ENCODE data around the gene XYLT2. TPM values are rescaled to one million over a fixed set of nuclear protein-coding genes. Genes with fewer than 3 reads are reported as not detected.

The XYLT2 gene
- total RNA-seq, 2 experiments from 2014 or later: 22.5 to 25.5 TPM

DNA sequence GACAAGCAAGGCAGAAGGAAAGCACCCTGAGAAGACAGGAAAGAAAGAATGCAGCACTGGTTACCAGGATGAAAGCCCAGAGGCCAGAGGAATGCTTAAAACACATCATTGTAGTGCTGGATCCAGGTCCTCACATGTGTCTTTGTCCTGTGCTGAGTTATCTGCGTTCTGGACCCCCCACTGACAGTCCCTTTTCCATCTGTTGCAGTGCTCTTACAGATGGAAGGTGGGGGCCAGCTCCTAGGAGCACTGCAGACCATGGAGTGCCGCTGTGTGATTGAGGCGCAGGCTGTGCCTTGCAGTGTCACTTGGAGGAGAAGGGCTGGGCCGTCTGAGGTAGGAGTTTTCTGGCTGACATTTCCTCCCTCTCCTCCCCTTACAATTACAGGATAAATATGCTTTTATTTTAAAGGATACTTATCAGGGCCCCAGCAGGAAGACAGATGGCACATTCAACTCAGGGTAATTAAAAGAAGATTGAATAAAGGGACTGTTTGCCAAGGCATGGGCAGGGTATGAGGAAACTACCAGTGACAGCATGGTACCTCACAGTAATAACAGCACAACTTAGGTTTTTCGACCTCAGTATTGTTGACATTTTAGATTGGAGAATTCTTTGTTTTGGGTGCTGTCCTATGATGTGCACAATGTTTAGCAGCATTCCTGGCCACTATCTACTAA lies 30.1 kb downstream of the XYLT2 start:
- H3K4me1 ChIP-seq (ENCODE audit: insufficient read depth, low read length, poor library complexity, severe bottlenecking): peaks cover 15% of the 10 kb centered on the region
- TF ChIP-seq EZH2phosphoT487 (IDR thresholded peaks at IDR 0.05; ENCODE audit: borderline replicate concordance, low read depth, low read length): no peak
- TF ChIP-seq, protein P1, sequence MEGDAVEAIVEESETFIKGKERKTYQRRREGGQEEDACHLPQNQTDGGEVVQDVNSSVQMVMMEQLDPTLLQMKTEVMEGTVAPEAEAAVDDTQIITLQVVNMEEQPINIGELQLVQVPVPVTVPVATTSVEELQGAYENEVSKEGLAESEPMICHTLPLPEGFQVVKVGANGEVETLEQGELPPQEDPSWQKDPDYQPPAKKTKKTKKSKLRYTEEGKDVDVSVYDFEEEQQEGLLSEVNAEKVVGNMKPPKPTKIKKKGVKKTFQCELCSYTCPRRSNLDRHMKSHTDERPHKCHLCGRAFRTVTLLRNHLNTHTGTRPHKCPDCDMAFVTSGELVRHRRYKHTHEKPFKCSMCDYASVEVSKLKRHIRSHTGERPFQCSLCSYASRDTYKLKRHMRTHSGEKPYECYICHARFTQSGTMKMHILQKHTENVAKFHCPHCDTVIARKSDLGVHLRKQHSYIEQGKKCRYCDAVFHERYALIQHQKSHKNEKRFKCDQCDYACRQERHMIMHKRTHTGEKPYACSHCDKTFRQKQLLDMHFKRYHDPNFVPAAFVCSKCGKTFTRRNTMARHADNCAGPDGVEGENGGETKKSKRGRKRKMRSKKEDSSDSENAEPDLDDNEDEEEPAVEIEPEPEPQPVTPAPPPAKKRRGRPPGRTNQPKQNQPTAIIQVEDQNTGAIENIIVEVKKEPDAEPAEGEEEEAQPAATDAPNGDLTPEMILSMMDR (conservative IDR thresholded peaks at IDR 0.05; ENCODE audit: low read length): no peak
- H3K27ac ChIP-seq (ENCODE audit: low read depth, low read length, poor library complexity, severe bottlenecking): no peak overlapping the region
- no peak overlapping the region for H3K4me2 ChIP-seq (ENCODE audit: low read length)
- BruUV-seq (replicated peaks): no TSS peak
- no peaks in the 10 kb centered on the region for H3K9me3 ChIP-seq (ENCODE audit: low read length)
- peaks cover 24% of the 10 kb centered on the region for H3K79me2 ChIP-seq (ENCODE audit: insufficient read depth, low read depth, low read length)
- no peak overlapping the region for H3K4me3 ChIP-seq (ENCODE audit: low read depth, low read length, poor library complexity, severe bottlenecking)
- CTCF ChIA-PET (ENCODE audit: unreplicated experiment): no interaction called here
- POLR2A ChIA-PET: interaction anchor here (4.7 kb wide), 1 partner anchor 21 kb away, joined by 33 read pairs; the partner anchor contains the start of gene LRRC59
- no peaks in the 10 kb centered on the region for H3K9me2 ChIP-seq (ENCODE audit: insufficient read depth, low read length)
- no peaks in the 10 kb centered on the region for H4K20me1 ChIP-seq (ENCODE audit: insufficient read depth, low read length)
- peaks cover 66% of the 10 kb centered on the region for H3K36me3 ChIP-seq (ENCODE audit: insufficient read depth, low read length)
- intact Hi-C loops (cut with micrococcal nuclease; ENCODE audit: unreplicated experiment): no loop called here
- DNase-seq (ENCODE audit: low spot score): no peak
- H2AFZ ChIP-seq (ENCODE audit: low read length): no peak overlapping the region

GRCh38 chr17:50379351-50380132 lies 33.6 kb downstream of the XYLT2 start:
- DNase-seq (ENCODE audit: low spot score): no peak
- BruUV-seq (replicated peaks): no TSS peak
- Histone ChIP-seq H3K4me3 (ENCODE audit: low read depth, low read length, poor library complexity, severe bottlenecking) (no peak overlapping the region), H3K36me3 (ENCODE audit: insufficient read depth, low read length) (peaks cover 93% of the 10 kb centered on the region), H4K20me1 (ENCODE audit: insufficient read depth, low read length) (no peaks in the 10 kb centered on the region), H3K27ac (ENCODE audit: low read depth, low read length, poor library complexity, severe bottlenecking) (no peak overlapping the region), H3K4me1 (ENCODE audit: insufficient read depth, low read length, poor library complexity, severe bottlenecking) (no peaks in the 10 kb centered on the region), H2AFZ (ENCODE audit: low read length) (no peak overlapping the region), H3K79me2 (ENCODE audit: insufficient read depth, low read depth, low read length) (no peaks in the 10 kb centered on the region), H3K9me2 (ENCODE audit: insufficient read depth, low read length) (no peaks in the 10 kb centered on the region), H3K4me2 (ENCODE audit: low read length) (no peak overlapping the region), H3K9me3 (ENCODE audit: low read length) (no peaks in the 10 kb centered on the region)
- POLR2A ChIA-PET: interaction anchor here (0.8 kb wide), 1 partner anchor 11 kb away, joined by 4 read pairs; no protein-coding TSS in a partner anchor
- intact Hi-C loops (cut with micrococcal nuclease; ENCODE audit: unreplicated experiment): no loop called here
- no peak for TF ChIP-seq EZH2phosphoT487 (IDR thresholded peaks at IDR 0.05; ENCODE audit: borderline replicate concordance, low read depth, low read length)
- TF ChIP-seq, protein P1 (conservative IDR thresholded peaks at IDR 0.05; ENCODE audit: low read length): no peak
- CTCF ChIA-PET (ENCODE audit: unreplicated experiment): no interaction called here

Data from OCI-LY7 (cell line).